ENCODE measurements around the gene CDC37.
"Not testable (repeated sequence)": the region's sequence is repeated elsewhere in the genome, so short reads cannot be mapped to it uniquely, and the experiment has no call there.

Gene CDC37

GRCh38 chr19:10404888-10405820, 1.8 kb upstream of the CDC37 start:
- Histone ChIP-seq H3K27me3 (ENCODE audit: control insufficient read depth, insufficient read depth, low read length) (no peaks in the 10 kb centered on the region), H2AFZ (peak overlapping the region; percentile 93), H3K9ac (no peak overlapping the region), H3K79me2 (peaks cover 14% of the 10 kb centered on the region), H3K4me1 (peaks cover 5% of the 10 kb centered on the region), H3K4me2 (ENCODE audit: low read length) (peak overlapping the region; percentile 100), H3K27ac (no peak overlapping the region), H3K36me3 (ENCODE audit: control insufficient read depth, insufficient read depth, low read length) (no peaks in the 10 kb centered on the region), H3K9me3 (ENCODE audit: control insufficient read depth, low read length) (no peaks in the 10 kb centered on the region), H3K4me3 (ENCODE audit: low read depth, low read length) (peak overlapping the region; percentile 99)
- TF ChIP-seq, protein P1, sequence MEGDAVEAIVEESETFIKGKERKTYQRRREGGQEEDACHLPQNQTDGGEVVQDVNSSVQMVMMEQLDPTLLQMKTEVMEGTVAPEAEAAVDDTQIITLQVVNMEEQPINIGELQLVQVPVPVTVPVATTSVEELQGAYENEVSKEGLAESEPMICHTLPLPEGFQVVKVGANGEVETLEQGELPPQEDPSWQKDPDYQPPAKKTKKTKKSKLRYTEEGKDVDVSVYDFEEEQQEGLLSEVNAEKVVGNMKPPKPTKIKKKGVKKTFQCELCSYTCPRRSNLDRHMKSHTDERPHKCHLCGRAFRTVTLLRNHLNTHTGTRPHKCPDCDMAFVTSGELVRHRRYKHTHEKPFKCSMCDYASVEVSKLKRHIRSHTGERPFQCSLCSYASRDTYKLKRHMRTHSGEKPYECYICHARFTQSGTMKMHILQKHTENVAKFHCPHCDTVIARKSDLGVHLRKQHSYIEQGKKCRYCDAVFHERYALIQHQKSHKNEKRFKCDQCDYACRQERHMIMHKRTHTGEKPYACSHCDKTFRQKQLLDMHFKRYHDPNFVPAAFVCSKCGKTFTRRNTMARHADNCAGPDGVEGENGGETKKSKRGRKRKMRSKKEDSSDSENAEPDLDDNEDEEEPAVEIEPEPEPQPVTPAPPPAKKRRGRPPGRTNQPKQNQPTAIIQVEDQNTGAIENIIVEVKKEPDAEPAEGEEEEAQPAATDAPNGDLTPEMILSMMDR (IDR thresholded peaks at IDR 0.05): no peak

GRCh38 chr19:10402441-10403038, 802 bp downstream of the CDC37 start:
- Histone ChIP-seq H3K27ac (peak overlapping the region; percentile 65), H2AFZ (peak overlapping the region; percentile 93), H3K36me3 (ENCODE audit: control insufficient read depth, insufficient read depth, low read length) (no peaks in the 10 kb centered on the region), H3K9me3 (ENCODE audit: control insufficient read depth, low read length) (no peaks in the 10 kb centered on the region), H3K4me2 (ENCODE audit: low read length) (peak overlapping the region; percentile 100), H3K79me2 (peaks cover 19% of the 10 kb centered on the region), H3K4me3 (ENCODE audit: low read depth, low read length) (peak overlapping the region; percentile 99), H3K9ac (peak overlapping the region; percentile 78), H3K27me3 (ENCODE audit: control insufficient read depth, insufficient read depth, low read length) (no peaks in the 10 kb centered on the region), H3K4me1 (peaks cover 5% of the 10 kb centered on the region)
- TF ChIP-seq, protein P1 (IDR thresholded peaks at IDR 0.05): no peak

DNA sequence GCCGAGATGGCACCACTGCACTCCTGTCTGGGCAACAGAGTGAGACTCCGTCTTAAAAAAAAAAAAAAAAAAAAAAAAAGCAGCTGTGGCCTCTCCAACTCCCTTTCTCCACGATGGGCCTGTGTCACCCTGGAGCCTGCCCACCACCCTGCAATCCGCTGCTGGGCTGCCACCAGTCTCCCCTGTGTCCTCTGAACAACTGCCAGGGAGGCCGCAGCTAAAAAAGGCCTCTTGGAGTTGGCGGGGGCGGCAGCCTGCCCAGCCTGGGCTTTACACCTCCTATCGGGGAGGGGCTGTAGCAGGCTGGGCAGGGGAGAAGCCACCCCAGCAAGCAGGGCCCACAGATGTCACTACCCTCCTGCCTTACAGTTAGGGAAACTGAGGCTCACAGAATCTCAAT, 3.5 kb downstream of the CDC37 start:
- H3K4me1 ChIP-seq: peaks cover 5% of the 10 kb centered on the region
- no peak overlapping the region for H3K9ac ChIP-seq
- no peak overlapping the region for H2AFZ ChIP-seq
- TF ChIP-seq, protein P1 (IDR thresholded peaks at IDR 0.05): no peak
- H3K9me3 ChIP-seq (ENCODE audit: control insufficient read depth, low read length): no peaks in the 10 kb centered on the region
- H3K79me2 ChIP-seq: peaks cover 19% of the 10 kb centered on the region
- H3K4me2 ChIP-seq (ENCODE audit: low read length): no peak overlapping the region
- no peaks in the 10 kb centered on the region for H3K36me3 ChIP-seq (ENCODE audit: control insufficient read depth, insufficient read depth, low read length)
- no peaks in the 10 kb centered on the region for H3K27me3 ChIP-seq (ENCODE audit: control insufficient read depth, insufficient read depth, low read length)
- no peak overlapping the region for H3K4me3 ChIP-seq (ENCODE audit: low read depth, low read length)
- no peak overlapping the region for H3K27ac ChIP-seq

DNA sequence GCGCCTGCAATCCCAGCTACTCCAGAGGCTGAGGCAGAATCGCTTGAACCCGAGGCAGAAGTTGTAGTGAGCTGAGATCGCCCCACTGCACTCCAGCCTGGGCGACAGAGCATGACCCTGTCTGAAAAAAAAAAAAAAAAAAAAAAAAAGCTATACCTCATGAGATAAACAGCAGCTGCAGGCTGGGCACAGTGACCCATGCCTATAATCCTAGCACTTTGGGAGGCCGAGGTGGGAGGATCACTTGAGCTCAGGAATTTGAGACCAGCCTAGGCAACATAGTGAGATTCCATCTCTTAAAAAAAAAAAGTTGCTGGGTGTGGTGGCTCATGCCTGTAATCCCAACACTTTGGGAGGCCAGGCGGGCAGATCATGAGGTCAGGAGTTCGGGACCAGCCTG, 4.0 kb downstream of the CDC37 start:
- not testable (repeated sequence) for H3K9me3 ChIP-seq (ENCODE audit: control insufficient read depth, low read length); H2AFZ ChIP-seq; H3K27me3 ChIP-seq (ENCODE audit: control insufficient read depth, insufficient read depth, low read length); H3K27ac ChIP-seq; H3K4me2 ChIP-seq (ENCODE audit: low read length); H3K4me1 ChIP-seq; H3K4me3 ChIP-seq (ENCODE audit: low read depth, low read length); H3K36me3 ChIP-seq (ENCODE audit: control insufficient read depth, insufficient read depth, low read length); H3K9ac ChIP-seq
- peaks cover 19% of the 10 kb centered on the region for H3K79me2 ChIP-seq

DNA sequence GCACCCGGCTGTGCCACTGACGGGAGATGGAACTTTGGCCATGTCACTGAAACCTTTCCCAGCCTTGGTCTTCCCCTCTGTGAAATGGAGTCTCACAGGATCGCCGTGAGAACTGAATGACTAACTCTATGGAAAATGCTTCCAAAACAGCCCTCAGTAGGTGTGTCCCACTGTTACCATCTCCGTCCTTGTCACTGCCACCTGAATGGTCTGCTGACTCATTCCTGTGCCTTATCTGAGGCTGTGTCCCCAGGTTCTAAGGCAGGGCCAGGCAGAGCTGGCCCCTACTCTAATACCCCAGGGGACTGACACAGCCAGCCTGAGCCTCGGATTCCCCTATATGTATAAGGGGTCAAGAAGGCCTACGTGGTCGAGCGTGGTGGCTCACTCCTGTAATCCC, 4.5 kb downstream of the CDC37 start:
- TF ChIP-seq, protein P1 (IDR thresholded peaks at IDR 0.05): no peak

More for the DNA sequence above, 4.5 kb downstream of the CDC37 start:
- Histone ChIP-seq H3K9me3 (ENCODE audit: control insufficient read depth, low read length) (no peaks in the 10 kb centered on the region), H3K9ac (no peak overlapping the region), H3K4me2 (ENCODE audit: low read length) (no peak overlapping the region), H3K27me3 (ENCODE audit: control insufficient read depth, insufficient read depth, low read length) (no peaks in the 10 kb centered on the region), H3K4me3 (ENCODE audit: low read depth, low read length) (no peak overlapping the region), H3K79me2 (peaks cover 19% of the 10 kb centered on the region), H3K36me3 (ENCODE audit: control insufficient read depth, insufficient read depth, low read length) (no peaks in the 10 kb centered on the region), H3K4me1 (peaks cover 5% of the 10 kb centered on the region), H3K27ac (no peak overlapping the region), H2AFZ (no peak overlapping the region)
